ENCODE results near the gene COL18A1. TPM values are rescaled to one million over a fixed set of nuclear protein-coding genes. Genes with fewer than 3 reads are reported as not detected.
A peak's percentile ranks its signal among the peaks of the same experiment; 100 is the strongest.

COL18A1 gene
- total and polyA plus RNA-seq, 9 of the 15 experiments (the other 6 are each of a cell fraction or from before 2014, with no cell fraction given): 0.14 to 16.4 (median 2.0) TPM

DNA sequence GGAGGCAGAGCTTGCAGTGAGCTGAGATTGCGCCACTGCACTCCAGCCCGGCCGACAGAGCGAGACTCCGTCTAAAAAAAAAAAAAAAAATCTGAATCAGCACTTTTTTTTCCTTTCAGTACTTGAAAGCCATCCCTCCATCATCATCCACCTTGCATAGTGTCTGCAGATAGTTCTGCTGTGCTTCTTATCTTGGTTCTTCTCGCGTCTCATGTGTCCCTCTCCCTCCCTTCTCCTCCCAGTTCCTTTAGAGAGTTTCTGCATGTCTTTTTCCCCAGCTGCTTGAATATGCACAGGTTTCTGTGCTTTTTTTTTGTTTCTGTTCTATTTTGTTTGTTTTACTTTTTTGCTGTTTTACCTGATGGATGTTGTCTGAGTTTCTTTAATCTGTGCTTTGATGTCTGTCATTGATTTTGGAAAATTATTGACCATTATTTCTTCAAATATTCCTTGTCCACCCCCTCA lies 3.9 kb upstream of the COL18A1 start (continued):
- TF ChIP-seq ETV6 (IDR thresholded peaks at IDR 0.05; ENCODE audit: borderline replicate concordance in 1 of 2, low read depth in 2 of 2, low read length in 1 of 2): no peak
- TF ChIP-seq ETV6 (CRISPR knock-in tag; IDR thresholded peaks at IDR 0.05; ENCODE audit: borderline replicate concordance): no peak
- no peak for TF ChIP-seq HNRNPLL (IDR thresholded peaks at IDR 0.05; ENCODE audit: low read depth, low read length, poor library complexity, severe bottlenecking)
- no peak for TF ChIP-seq PPARD (CRISPR knock-in tag; IDR thresholded peaks at IDR 0.05)
- peak in 1 of 2 experiments; percentile 38; a peak in 1 of 4 replicates for TF ChIP-seq KDM1A (IDR thresholded peaks at IDR 0.05)
- no peak for TF ChIP-seq RBM22 (IDR thresholded peaks at IDR 0.05; ENCODE audit: low read depth, low read length, poor library complexity, severe bottlenecking)
- TF ChIP-seq TEAD4 (IDR thresholded peaks at IDR 0.05; ENCODE audit: low read length): no peak
- TF ChIP-seq TEAD4 (CRISPR knock-in tag; IDR thresholded peaks at IDR 0.05; ENCODE audit: borderline replicate concordance): no peak
- TF ChIP-seq MYNN (IDR thresholded peaks at IDR 0.05): no peak
- TF ChIP-seq MYNN (CRISPR knock-in tag; IDR thresholded peaks at IDR 0.05): no peak
- no peak for TF ChIP-seq ZNF77 (CRISPR knock-in tag; IDR thresholded peaks at IDR 0.05)
- no peak for TF ChIP-seq TEAD1 (CRISPR knock-in tag; IDR thresholded peaks at IDR 0.05)
- no peak for TF ChIP-seq CLOCK (CRISPR knock-in tag; IDR thresholded peaks at IDR 0.05; ENCODE audit: borderline replicate concordance)
- TF ChIP-seq RNF219 (CRISPR knock-in tag; IDR thresholded peaks at IDR 0.05): no peak
- TF ChIP-seq TCFL5 (CRISPR knock-in tag; conservative IDR thresholded peaks at IDR 0.05): no peak
- TF ChIP-seq SMARCB1 (IDR thresholded peaks at IDR 0.05; ENCODE audit: insufficient read length, low read depth): no peak
- no peak for TF ChIP-seq CSDE1 (IDR thresholded peaks at IDR 0.05)
- no peak for TF ChIP-seq ZNF174 (CRISPR knock-in tag; IDR thresholded peaks at IDR 0.05)
- TF ChIP-seq ARID2 (IDR thresholded peaks at IDR 0.05): no peak
- no peak for TF ChIP-seq ZBED1 (IDR thresholded peaks at IDR 0.05)
- no peak for TF ChIP-seq ZNF431 (CRISPR knock-in tag; IDR thresholded peaks at IDR 0.05)
- no peak for TF ChIP-seq STAT5A (IDR thresholded peaks at IDR 0.05; ENCODE audit: borderline replicate concordance, low read length)
- TF ChIP-seq ZNF212 (CRISPR knock-in tag; IDR thresholded peaks at IDR 0.05): no peak
- no peak for TF ChIP-seq ATF6 (CRISPR knock-in tag; IDR thresholded peaks at IDR 0.05)
- no peak for TF ChIP-seq NFYB (IDR thresholded peaks at IDR 0.05; ENCODE audit: extremely low read depth, insufficient read length)
